Cardiac fibroblast (primary cell): ENCODE measurements around the gene LRRC74B.

Experiments used
- DNase-seq, 2 donors: peaks; one replicate each; pipeline versions ENCODE4 v3.0.0 to v3.0.0-alpha.2; 2010; ENCODE audit warnings: low read depth in 2 of 2
- H3K4me3 ChIP-seq, 2 donors: replicated peaks in 1 of 2; 1 replicate in 1 of 2; 2 replicates in 1 of 2; pipeline ENCODE4 v1.5.1; 2011; ENCODE audit warnings: low read depth in 2 of 2, low read length in 2 of 2, mild to moderate bottlenecking in 2 of 2, moderate library complexity in 1 of 2
- TF ChIP-seq, protein P1 (sequence below): IDR thresholded peaks from one replicate; pipeline ENCODE4 v1.5.1; 2011; ENCODE audit warnings: low read depth, mild to moderate bottlenecking, low read length, inconsistent platforms

Gene LRRC74B, protein sequence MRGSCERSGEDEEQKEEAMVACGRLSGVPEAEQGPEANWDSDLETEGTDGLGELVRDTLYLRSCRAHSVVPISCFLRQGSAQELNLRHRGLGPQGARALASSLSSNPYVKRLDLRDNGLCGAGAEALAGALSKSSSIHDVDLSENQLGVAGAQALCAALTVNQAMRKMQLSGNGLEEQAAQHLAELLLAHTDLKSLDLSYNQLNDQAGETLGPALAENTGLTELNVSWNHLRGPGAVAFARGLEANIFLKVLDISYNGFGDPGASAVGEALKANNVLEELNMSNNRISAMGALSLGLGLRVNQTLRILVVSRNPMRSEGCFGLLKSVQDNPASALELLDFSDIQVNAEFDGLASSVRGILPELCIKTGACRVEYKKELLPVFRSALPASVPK

DNA sequence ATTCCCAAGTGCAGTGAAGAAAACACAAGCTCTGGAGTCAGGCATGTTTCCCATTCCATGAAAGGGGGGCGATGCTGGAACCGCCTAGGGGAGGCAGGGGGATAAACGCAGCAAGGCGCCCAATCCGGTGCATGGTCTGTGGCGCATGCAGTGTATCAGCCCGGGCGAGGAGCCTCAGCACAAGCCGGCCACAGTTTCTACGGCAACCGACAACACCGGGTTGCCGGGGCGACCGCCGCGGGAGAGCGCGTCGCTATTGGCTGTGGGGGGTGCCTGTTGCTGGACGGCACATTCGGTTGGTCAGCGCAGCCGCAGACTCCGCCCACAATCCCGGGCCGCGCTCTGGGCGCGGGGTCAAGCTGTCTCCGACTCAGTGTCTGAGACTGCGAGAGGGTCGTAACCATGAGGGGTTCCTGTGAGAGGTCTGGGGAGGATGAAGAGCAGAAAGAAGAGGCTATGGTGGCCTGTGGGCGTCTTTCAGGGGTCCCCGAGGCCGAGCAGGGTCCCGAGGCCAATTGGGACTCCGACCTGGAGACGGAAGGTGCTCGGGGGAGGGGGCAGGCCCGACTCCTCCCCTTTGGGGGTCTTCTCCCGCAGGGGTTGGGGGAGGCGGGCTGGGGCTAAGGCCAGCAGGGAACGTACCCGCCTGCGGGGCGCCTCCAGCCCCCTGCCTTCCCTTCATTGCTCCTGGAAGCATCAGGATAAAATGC is at the start of gene LRRC74B:
Gene LRRC74B, plus strand, starts transcription at position 362 of the 710 bp plus-strand sequence. Its CDS starts 41 bp downstream, at position 403.
- TF ChIP-seq, protein P1, sequence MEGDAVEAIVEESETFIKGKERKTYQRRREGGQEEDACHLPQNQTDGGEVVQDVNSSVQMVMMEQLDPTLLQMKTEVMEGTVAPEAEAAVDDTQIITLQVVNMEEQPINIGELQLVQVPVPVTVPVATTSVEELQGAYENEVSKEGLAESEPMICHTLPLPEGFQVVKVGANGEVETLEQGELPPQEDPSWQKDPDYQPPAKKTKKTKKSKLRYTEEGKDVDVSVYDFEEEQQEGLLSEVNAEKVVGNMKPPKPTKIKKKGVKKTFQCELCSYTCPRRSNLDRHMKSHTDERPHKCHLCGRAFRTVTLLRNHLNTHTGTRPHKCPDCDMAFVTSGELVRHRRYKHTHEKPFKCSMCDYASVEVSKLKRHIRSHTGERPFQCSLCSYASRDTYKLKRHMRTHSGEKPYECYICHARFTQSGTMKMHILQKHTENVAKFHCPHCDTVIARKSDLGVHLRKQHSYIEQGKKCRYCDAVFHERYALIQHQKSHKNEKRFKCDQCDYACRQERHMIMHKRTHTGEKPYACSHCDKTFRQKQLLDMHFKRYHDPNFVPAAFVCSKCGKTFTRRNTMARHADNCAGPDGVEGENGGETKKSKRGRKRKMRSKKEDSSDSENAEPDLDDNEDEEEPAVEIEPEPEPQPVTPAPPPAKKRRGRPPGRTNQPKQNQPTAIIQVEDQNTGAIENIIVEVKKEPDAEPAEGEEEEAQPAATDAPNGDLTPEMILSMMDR: no peak
- DNase-seq: peak; percentile 93 to 95
- peak within 1 kb of the TSS; percentile 44 to 49 for H3K4me3 ChIP-seq

DNA sequence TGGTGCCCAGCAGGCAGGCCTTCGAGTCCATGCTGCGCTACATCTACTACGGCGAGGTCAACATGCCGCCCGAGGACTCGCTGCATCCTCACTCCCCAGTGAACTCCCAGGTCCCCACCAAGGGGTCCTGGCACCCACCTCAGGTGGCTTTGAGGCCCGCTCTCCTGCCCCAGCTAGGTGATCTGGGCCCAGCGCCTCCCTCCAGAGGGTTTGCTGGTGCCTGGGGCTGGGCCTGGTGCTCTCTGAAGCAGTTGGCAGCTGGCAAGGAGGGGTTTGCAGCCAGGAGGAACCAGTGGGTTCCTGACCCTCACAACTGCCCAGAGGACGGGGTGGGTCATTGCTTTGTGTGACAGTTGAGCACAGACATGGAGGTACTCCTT is 49.7 kb upstream of the LRRC74B start:
- no peak for DNase-seq
- no peak overlapping the region for H3K4me3 ChIP-seq
- TF ChIP-seq, protein P1: no peak

DNA sequence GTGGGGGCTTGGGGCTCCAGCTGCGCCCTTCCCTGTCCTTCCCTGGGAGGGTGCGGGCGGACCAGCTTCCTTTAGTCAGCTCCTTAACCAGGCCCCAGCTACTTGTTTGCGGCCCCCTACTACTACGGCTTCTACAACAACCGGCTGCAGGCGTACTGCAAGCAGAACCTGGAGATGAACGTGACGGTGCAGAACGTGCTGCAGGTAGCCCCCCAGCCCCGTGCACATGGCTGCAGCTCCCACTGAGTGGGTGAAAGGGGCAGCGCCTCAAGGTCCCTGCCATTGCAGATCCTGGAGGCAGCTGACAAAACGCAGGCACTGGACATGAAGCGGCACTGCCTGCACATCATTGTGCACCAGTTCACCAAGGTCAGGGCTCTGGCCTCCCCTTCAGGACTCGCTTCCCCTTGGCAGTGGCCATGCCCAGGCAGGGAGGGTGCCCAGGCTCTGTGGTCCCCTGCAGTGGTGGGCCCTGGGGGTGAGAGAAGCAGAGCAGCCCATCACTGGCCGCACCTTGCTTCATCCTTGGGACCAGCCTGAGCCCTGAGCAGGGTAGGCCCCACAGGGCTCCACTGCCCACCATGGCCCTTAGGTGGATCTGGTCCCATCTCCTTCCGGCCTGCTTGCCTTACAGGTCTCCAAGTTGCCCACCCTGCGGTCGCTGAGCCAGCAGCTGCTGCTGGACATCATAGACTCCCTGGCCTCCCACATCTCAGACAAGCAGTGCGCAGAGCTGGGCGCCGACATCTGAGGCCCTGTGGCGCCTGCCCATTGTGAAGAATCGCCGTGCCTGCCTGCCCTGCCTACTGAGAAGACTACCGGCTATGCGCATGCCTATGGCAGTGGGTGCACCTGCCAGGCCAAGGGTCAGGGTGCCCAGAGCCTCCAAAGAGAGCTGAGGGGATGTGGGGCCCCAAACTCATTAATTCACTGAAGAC is 48.9 kb upstream of the LRRC74B start:
- H3K4me3 ChIP-seq: no peak overlapping the region
- no peak for DNase-seq
- TF ChIP-seq, protein P1: no peak

DNA sequence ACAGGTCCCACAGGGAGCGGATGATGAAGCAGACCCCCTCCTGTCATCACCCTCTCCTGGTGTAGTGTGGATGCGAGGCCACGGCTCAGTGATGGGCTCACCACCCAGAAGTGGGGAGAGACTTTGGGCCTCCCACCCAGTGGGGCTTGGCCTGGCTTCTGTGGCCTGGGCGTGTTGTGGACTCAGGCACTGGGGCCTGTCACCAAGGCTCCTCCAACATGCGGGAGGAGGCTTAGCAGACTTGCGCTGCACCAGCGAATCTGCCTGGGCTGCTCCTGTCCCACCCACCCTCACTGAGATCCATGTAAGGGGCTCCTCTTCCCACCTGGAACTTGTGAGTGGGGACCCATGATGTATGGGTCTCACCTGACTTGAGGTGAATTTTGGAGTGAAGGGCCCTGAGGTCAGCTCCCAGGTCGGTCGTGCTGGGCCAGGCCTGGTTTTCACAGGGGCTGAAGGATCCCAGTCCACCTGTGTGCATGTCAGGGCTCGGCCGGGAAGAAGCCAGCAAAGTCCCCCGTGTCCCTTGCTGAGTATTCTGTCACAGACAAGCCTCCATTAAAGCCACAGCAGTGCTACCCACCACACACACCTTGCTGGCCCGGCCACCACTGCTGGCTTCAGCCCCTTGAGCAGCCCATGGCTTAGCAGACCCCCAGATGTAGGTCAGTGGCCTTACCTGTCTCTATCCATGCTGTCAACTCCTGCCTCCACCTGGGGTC is 48.0 kb upstream of the LRRC74B start:
- H3K4me3 ChIP-seq: no peak overlapping the region
- TF ChIP-seq, protein P1: no peak
- DNase-seq: no peak

DNA sequence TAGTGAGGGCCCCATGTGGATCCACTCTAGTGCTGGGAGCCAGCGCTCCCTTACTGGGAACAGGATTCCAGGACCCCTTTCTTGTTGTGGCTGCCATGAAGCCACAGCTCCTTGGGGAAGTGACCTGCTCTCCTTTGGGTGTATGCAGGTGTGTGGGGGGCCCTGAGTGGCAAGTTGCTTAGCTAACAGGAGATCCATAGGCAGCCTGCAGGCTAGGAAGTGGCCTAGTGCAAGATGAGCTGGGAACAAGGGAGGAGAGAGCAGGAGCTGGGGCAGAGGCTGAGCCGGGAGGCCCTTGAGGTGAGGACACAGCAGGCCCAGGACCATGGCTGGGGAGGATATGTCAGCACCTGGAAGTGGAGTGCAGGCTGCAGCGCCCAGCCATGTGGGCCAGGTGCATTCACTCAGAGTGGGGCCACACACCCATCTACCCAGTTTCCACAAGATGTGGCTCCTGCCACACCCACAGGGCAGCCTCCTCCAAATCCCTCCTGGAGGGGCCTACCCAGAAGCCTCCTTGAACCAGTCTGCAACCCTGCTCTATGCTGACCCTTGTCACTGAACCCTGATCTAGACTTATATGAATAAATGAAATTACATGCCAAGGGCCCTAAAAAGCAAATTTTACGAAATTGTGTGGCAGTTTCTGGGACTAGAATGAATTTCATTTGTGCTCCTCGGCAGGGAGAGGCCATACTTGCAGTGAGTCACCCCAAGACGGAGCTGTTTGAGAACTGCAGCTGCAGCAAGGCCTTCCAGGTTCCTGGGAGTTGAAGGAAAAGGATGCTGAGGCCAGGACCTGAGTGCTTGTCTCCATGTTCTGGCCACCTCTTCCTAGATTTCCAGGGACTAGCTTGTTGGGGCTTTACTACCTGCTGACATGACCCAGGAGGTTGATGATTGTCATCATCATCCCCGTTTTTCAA is 47.1 kb upstream of the LRRC74B start:
- TF ChIP-seq, protein P1: no peak
- no peak overlapping the region for H3K4me3 ChIP-seq
- DNase-seq: peak in 1 of 2 donors; percentile 44
